Activated naive CD4-positive, alpha-beta T cell treated with anti-CD3 and anti-CD28 coated beads, Interleukin-2, amount 50 U/mL, for 24 hours (primary cell): Measurements from ENCODE around the gene CDHR3.

Experiments used
- H3K27ac Mint-ChIP-seq: one replicate; pipeline ENCODE4 v1.8.0; 2021; ENCODE audit warnings: mild to moderate bottlenecking, mixed read lengths
- H3K27me3 Mint-ChIP-seq: one replicate; pipeline ENCODE4 v1.8.0; 2021; ENCODE audit warnings: mixed read lengths
- H3K36me3 Mint-ChIP-seq: one replicate; pipeline ENCODE4 v1.8.0; 2021; ENCODE audit warnings: mixed read lengths
- H3K4me1 Mint-ChIP-seq: one replicate; pipeline ENCODE4 v1.8.0; 2021; ENCODE audit warnings: mixed read lengths
- H3K4me3 Mint-ChIP-seq: one replicate; pipeline ENCODE4 v1.8.0; 2021; ENCODE audit warnings: mild to moderate bottlenecking, mixed read lengths
- H3K9me3 Mint-ChIP-seq: one replicate; pipeline ENCODE4 v1.8.0; 2021; ENCODE audit warnings: mixed read lengths

CDHR3 gene

GRCh38 chr7:106068538-106068961 is 105.5 kb downstream of the CDHR3 start:
- H3K36me3 Mint-ChIP-seq = no peaks in the 10 kb centered on the region
- H3K4me1 Mint-ChIP-seq = peaks cover 43% of the 10 kb centered on the region
- no peak overlapping the region for H3K4me3 Mint-ChIP-seq

DNA sequence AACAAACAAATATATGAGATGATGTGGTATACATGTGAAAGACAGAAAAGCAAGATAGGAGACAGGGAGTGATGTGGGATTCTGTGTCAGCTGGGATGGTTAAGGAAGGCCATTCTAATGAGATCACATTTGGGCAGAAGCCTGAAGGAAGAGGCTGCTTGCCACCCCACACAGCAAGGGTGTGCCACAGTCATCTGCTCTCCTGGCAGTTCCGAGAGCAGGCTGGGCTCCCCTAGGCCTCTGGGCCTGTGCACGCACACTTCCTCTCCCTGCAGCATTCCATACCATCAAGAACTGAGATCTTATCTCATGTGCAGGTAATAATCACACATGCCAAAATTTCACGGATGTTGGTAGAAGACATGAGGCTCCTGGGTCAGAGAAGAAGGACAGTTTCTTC is 105.9 kb downstream of the CDHR3 start:
- H3K4me1 Mint-ChIP-seq = peaks cover 47% of the 10 kb centered on the region
- H3K27ac Mint-ChIP-seq = peak overlapping the region; percentile 71
- H3K4me3 Mint-ChIP-seq = no peak overlapping the region

More at GRCh38 chr7:106068538-106068961, 105.5 kb downstream of the CDHR3 start:
- no peaks in the 10 kb centered on the region for H3K9me3 Mint-ChIP-seq
- H3K27ac Mint-ChIP-seq = no peak overlapping the region
- no peaks in the 10 kb centered on the region for H3K27me3 Mint-ChIP-seq

GRCh38 chr7:106069471-106070200 is 106.6 kb downstream of the CDHR3 start:
- Mint-ChIP-seq H3K27me3 (no peaks in the 10 kb centered on the region), H3K9me3 (no peaks in the 10 kb centered on the region), H3K27ac (peak overlapping the region; percentile 71), H3K4me3 (peak overlapping the region; percentile 33), H3K36me3 (no peaks in the 10 kb centered on the region), H3K4me1 (peaks cover 52% of the 10 kb centered on the region)

More for the DNA sequence above, 105.9 kb downstream of the CDHR3 start:
- no peaks in the 10 kb centered on the region for H3K36me3 Mint-ChIP-seq
- H3K27me3 Mint-ChIP-seq = no peaks in the 10 kb centered on the region
- no peaks in the 10 kb centered on the region for H3K9me3 Mint-ChIP-seq

DNA sequence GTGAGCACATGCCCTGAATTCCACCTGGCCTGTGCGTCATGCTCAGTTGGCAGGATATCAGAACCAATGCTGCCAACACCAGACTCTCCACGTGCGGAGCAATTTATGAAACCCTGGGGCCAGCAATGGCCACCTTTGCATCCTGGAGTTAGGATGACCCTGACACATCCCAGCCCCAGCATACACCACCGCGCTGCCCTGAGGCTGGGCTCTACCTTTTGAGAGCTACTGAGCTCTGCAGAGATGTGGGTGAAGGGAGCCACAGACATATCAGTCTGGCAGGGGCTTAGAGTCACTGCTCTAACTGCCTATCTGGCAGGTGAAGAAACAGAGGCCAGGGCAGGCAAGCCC is 107.1 kb downstream of the CDHR3 start:
- Mint-ChIP-seq H3K4me1 (peaks cover 54% of the 10 kb centered on the region), H3K36me3 (no peaks in the 10 kb centered on the region), H3K4me3 (no peak overlapping the region), H3K27me3 (no peaks in the 10 kb centered on the region), H3K27ac (no peak overlapping the region), H3K9me3 (no peaks in the 10 kb centered on the region)

- Mint-ChIP-seq H3K9me3 (no peaks in the 10 kb centered on the region), H3K4me3 (peak overlapping the region; percentile 81), H3K36me3 (no peaks in the 10 kb centered on the region), H3K27me3 (no peaks in the 10 kb centered on the region), H3K4me1 (peaks cover 54% of the 10 kb centered on the region), H3K27ac (peak overlapping the region; percentile 95)
Observed at GRCh38 chr7:106070567-106071254, 107.6 kb downstream of the CDHR3 start.

DNA sequence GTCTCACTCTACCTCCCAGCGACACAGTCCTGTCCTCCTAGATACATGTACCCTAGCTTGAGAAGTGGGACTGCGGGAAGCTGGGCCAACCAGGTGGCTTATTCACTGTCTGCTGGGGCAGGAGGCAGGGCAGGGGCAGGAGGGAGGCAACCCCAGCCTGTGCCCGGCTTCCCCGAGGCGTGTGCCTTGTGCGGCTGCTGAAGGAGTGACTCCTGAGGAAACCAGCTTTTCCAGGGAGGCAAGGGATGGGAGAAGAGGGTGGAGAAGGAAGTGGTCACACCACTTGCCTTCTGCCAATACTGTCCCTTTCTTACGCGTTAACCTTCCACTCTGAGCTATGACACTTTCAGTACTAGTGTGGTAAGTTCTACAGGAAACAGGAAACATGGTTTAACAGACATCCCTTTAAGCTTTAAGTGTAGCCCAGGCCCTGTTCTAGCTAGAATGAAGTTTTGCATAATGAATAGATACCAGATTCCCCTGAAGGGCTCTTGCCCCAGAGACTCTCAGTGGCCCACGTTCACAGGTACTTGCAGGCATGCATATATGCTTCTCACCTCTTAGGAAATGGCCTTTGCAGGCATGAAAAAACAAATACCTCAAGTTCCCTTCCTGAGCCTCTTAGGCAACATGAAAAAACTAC is 108.4 kb downstream of the CDHR3 start:
- Mint-ChIP-seq H3K4me1 (peaks cover 57% of the 10 kb centered on the region), H3K4me3 (peak overlapping the region; percentile 81), H3K9me3 (no peaks in the 10 kb centered on the region)

GRCh38 chr7:106071999-106072714 is 109.1 kb downstream of the CDHR3 start:
- Mint-ChIP-seq H3K36me3 (no peaks in the 10 kb centered on the region), H3K27ac (peak overlapping the region; percentile 95), H3K4me1 (peaks cover 62% of the 10 kb centered on the region), H3K9me3 (no peaks in the 10 kb centered on the region), H3K4me3 (peak overlapping the region; percentile 81), H3K27me3 (no peaks in the 10 kb centered on the region)

More for the DNA sequence above, 108.4 kb downstream of the CDHR3 start:
- peak overlapping the region; percentile 95 for H3K27ac Mint-ChIP-seq
- H3K36me3 Mint-ChIP-seq = no peaks in the 10 kb centered on the region
- H3K27me3 Mint-ChIP-seq = no peaks in the 10 kb centered on the region

GRCh38 chr7:106072715-106073091 is 109.6 kb downstream of the CDHR3 start:
- peaks cover 66% of the 10 kb centered on the region for H3K4me1 Mint-ChIP-seq

DNA sequence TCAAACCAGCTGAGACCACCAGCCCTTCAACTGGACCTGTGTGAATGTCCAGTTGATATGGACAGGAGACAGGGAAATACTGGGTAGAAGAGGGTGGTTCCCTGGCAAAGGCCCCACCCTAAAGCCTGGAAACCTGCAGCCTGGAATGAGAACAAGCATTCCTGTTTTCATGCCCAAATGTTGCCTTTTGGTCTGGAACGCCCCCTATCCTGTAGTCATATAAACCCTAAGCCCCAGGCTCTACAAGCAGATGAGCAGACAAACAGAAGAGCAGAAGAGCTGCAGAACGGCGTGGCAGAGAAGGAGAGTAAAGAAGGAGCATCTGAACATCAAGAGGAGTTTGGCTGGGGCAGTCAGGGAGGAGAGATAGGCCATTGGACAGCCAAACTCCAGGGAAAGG is 110.6 kb downstream of the CDHR3 start:
- H3K27ac Mint-ChIP-seq = no peak overlapping the region
- no peaks in the 10 kb centered on the region for H3K9me3 Mint-ChIP-seq
- H3K27me3 Mint-ChIP-seq = no peaks in the 10 kb centered on the region
- no peak overlapping the region for H3K4me3 Mint-ChIP-seq
- H3K36me3 Mint-ChIP-seq = no peaks in the 10 kb centered on the region
- H3K4me1 Mint-ChIP-seq = peaks cover 67% of the 10 kb centered on the region

More at GRCh38 chr7:106072715-106073091, 109.6 kb downstream of the CDHR3 start:
- H3K36me3 Mint-ChIP-seq = no peaks in the 10 kb centered on the region
- no peaks in the 10 kb centered on the region for H3K27me3 Mint-ChIP-seq
- H3K9me3 Mint-ChIP-seq = no peaks in the 10 kb centered on the region
- H3K4me3 Mint-ChIP-seq = no peak overlapping the region
- peak overlapping the region; percentile 95 for H3K27ac Mint-ChIP-seq

GRCh38 chr7:106074257-106074656 is 111.2 kb downstream of the CDHR3 start:
- no peak overlapping the region for H3K4me3 Mint-ChIP-seq
- peaks cover 66% of the 10 kb centered on the region for H3K4me1 Mint-ChIP-seq
- H3K27ac Mint-ChIP-seq = peak overlapping the region; percentile 82

GRCh38 chr7:106075937-106076336 is 112.9 kb downstream of the CDHR3 start:
- Mint-ChIP-seq H3K27me3 (no peaks in the 10 kb centered on the region), H3K4me1 (peaks cover 57% of the 10 kb centered on the region)

More at GRCh38 chr7:106074257-106074656, 111.2 kb downstream of the CDHR3 start:
- Mint-ChIP-seq H3K27me3 (no peaks in the 10 kb centered on the region), H3K36me3 (no peaks in the 10 kb centered on the region), H3K9me3 (no peaks in the 10 kb centered on the region)

DNA sequence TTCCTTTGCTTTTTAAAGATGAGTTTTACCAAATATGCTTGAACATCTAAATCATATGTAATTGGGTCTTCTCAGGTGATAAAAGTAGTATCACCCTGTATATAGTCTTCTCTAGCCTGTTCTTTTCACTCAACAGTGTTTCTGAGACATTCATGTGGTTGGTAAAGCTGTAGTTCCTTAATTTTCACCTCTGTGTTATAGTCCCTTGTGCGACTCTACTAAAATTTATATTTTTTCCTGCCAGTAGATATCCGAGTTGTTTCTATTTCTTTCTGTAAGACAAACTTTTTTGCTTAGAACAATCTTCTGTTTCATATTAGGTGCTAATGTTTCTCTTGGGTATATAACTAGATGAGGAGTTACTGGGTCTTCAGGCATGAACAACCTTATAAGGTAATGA is 113.5 kb downstream of the CDHR3 start:
- H3K4me1 Mint-ChIP-seq = peaks cover 51% of the 10 kb centered on the region

More at GRCh38 chr7:106075937-106076336, 112.9 kb downstream of the CDHR3 start:
- H3K9me3 Mint-ChIP-seq = no peaks in the 10 kb centered on the region
- no peak overlapping the region for H3K27ac Mint-ChIP-seq
- H3K4me3 Mint-ChIP-seq = no peak overlapping the region
- no peaks in the 10 kb centered on the region for H3K36me3 Mint-ChIP-seq

DNA sequence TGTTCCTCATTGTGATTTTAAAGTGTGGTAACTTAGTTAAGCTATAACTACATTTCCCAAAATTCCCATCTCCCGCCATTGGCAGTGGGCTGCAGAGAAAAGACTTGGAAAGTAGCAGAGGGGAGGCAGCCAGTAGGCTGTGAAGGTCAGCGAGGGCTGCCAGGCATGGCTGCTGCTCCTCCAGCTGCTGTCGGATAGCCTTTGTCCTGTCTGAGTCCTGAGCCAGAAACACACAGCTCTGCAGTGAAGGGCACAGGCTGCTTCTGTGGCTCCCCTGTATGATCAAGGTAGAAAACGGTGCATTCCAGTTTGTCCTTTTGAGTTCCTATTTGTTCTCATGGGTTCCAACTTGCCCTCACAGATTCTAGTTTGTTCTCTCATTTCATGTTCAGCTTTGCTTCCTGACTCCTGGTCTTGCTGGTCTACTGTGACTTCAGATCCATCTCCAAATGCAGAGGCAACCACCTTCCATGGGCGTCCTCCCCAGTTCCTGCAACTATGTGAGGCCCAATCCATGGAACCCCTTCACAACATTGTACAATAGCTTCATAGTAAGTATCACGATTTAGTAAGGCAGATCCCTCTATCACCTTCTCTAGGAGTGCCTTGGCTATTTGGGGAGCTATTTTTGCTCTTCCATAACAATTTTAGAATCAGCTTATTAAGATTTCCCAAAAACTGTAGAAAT is 117.4 kb downstream of the CDHR3 start:
- H3K36me3 Mint-ChIP-seq = no peaks in the 10 kb centered on the region
- H3K9me3 Mint-ChIP-seq = no peaks in the 10 kb centered on the region
- H3K4me1 Mint-ChIP-seq = peaks cover 34% of the 10 kb centered on the region
- no peaks in the 10 kb centered on the region for H3K27me3 Mint-ChIP-seq
- no peak overlapping the region for H3K4me3 Mint-ChIP-seq
- H3K27ac Mint-ChIP-seq = no peak overlapping the region

More for the DNA sequence above, 113.5 kb downstream of the CDHR3 start:
- H3K9me3 Mint-ChIP-seq = no peaks in the 10 kb centered on the region
- no peaks in the 10 kb centered on the region for H3K36me3 Mint-ChIP-seq
- no peak overlapping the region for H3K27ac Mint-ChIP-seq
- H3K4me3 Mint-ChIP-seq = no peak overlapping the region
- no peaks in the 10 kb centered on the region for H3K27me3 Mint-ChIP-seq

DNA sequence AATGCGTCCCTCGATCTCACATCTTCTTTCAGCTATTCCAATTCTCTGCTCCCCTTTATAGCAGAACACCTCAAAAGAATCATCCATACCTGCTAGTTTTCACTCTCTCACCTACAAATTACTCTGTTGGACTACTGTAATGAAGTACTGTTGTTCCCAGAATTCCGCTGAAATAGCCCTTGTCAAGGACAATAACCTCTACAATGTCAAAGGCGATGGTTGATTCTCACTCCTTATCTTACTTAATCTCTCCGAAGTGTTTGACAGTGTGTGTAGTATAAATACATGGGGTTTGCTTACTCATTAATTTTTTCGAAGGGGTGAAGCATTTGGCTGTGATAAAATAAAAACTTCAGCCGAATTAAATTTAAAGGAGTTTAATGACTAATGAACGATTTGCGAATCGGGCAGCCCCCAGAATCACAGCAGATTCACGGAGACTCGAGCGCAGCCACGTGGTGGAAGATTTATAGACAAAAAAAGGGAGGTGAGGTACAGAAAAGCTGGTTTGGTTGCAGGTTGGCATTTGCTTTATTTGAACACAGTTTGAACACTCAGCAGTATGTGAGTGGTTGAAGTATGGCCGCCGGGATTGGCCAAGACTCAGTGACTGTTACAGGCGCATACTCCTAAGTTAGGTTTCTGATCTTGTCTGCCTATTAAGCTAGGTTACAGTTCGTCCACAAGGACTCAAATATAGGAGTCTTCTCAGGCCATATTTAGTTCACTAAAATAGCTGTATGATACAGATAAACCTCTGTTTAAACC is 119.2 kb downstream of the CDHR3 start:
- Mint-ChIP-seq H3K27ac (no peak overlapping the region), H3K4me1 (peaks cover 34% of the 10 kb centered on the region), H3K27me3 (no peaks in the 10 kb centered on the region), H3K9me3 (no peaks in the 10 kb centered on the region), H3K4me3 (no peak overlapping the region), H3K36me3 (no peaks in the 10 kb centered on the region)
